C4-2B (cell line): Measurements from ENCODE around the gene SEMA3A.
"Not testable (repeated sequence)": the region's sequence is repeated elsewhere in the genome, so short reads cannot be mapped to it uniquely, and the experiment has no call there.

Experiments used
- H3K27ac ChIP-seq: fragments of 450-650 bp; 2 replicates; pipeline ENCODE4 v1.5.1; 2017
- ZFX ChIP-seq: fragments of 450-650 bp; IDR thresholded peaks from 2 replicates; pipeline ENCODE4 v1.6.1; 2017
- TF ChIP-seq, protein P1 (sequence below): fragments of 450-650 bp; conservative IDR thresholded peaks from 2 replicates; pipeline ENCODE4 v1.5.1; 2017; ENCODE audit warnings: mild to moderate bottlenecking

SEMA3A gene

DNA sequence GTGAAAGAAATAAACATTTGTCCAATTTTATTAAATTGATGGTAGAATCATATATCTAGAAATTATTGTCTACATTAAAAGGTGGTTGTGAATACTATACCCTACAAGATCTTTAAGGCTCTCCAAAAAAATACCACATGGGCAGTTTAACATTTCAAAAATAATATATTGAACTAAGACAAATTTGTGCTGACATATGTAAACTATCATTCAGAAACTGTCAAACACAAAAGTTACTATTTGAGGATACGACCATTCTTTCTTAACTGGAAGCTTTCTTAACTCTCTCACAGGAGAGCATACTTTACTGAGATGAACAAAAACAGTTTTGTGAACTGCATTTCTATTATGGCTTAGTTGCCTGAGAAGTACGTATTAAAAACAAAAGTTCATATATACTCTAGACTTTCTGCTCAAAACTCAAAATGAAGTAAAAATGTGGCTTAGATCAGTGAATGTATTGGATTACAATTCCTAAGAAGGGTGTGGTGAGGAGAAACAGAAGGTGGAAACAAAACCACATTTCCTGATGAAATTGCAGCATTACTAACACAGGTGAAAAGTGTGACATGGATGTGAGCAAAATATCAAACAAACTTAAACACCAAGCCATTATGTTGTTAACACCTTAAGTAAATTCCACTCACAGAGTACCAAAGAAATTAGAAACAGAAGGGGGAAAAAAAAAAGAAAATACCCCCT is 138.5 kb downstream of the SEMA3A start:
- no peak for TF ChIP-seq ZFX
- TF ChIP-seq, protein P1, sequence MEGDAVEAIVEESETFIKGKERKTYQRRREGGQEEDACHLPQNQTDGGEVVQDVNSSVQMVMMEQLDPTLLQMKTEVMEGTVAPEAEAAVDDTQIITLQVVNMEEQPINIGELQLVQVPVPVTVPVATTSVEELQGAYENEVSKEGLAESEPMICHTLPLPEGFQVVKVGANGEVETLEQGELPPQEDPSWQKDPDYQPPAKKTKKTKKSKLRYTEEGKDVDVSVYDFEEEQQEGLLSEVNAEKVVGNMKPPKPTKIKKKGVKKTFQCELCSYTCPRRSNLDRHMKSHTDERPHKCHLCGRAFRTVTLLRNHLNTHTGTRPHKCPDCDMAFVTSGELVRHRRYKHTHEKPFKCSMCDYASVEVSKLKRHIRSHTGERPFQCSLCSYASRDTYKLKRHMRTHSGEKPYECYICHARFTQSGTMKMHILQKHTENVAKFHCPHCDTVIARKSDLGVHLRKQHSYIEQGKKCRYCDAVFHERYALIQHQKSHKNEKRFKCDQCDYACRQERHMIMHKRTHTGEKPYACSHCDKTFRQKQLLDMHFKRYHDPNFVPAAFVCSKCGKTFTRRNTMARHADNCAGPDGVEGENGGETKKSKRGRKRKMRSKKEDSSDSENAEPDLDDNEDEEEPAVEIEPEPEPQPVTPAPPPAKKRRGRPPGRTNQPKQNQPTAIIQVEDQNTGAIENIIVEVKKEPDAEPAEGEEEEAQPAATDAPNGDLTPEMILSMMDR = no peak
- no peak overlapping the region for H3K27ac ChIP-seq

DNA sequence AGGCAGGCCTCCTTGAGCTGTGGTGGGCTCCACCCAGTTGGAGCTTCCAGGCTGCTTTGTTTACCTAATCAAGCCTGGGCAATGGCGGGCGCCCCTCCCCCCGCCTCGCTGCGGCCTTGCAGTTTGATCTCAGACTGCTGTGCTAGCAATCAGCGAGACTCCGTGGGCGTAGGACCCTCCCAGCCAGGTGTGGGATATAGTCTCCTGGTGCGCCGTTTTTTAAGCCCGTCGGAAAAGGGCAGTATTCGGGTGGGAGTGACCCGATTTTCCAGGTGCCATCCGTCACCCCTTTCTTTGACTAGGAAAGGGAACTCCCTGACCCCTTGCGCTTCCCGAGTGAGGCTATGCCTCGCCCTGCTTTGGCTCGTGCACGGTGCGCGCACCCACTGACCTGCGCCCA is 139.4 kb downstream of the SEMA3A start:
- H3K27ac ChIP-seq = not testable (repeated sequence)

DNA sequence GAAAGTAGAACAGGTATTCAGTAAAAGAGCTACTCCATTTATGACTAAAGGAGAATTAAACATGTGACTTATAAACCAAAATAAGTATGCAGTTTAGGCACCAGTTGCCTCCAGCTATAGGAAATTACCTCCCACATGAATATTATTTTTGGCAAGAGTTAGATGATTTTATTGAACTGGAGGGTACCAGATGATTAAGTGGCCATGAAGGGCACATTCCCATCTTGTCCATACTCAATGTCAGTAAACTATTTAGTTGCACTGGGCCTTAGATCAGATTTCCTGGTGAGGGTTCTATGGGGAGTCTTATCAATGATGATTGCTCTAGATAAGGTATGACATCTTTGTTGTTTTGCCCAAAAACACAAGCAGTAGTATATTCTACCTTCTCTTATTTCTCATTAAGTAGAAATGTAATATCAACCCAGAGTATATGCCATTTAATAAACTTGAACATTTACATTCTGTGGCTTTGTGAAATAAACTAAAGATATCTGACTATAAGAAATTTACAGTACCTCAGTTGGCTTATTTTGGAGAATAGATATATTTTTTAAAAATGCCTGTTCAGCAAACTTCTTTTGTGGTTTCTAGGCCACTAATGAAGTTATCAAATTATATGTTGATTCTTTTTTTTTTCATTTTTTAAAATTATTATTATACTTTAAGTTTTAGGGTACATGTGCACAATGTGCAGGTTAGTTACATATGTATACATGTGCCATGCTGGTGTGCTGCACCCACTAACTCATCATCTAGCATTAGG is 145.3 kb downstream of the SEMA3A start:
- no peak for TF ChIP-seq ZFX
- TF ChIP-seq, protein P1 = no peak
- H3K27ac ChIP-seq = no peak overlapping the region

DNA sequence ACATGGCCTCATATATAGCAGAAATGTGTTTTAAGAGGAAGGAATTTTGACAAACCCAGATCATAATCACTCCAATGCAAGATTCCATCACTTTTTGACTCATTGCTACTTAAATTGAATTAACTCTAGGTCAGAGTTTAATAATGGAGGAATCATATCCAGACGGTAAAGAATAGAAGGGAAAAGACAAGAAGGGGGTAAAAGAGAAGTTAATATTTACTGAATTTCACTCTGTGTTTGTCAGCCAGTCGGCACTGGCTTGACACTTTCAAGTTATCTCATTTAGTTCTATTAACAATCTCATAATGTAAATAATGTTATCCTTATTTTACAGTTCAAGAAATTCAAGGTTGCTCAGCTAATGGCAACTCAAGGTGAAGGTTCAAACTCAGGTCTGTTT is 147.5 kb downstream of the SEMA3A start:
- H3K27ac ChIP-seq = no peak overlapping the region
- no peak for TF ChIP-seq ZFX
- TF ChIP-seq, protein P1 = no peak

DNA sequence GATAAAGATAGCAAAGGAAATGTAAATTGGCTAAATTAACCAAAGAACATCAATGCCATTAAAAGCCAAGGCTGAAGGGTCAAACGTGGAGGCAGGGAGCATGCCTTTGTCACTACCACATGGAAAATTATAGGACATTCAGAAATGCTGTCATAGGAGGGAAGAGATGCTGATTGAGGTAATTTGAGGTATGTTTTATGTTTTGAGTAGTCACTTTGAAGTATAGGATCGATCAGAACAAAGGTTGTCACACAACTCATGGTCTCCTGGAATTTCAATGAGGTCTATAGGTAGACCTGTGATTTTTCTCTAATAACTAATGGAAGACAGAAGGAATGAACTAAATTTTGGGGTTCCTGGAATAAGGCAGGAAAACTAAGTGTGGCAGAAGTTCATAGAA is 149.8 kb downstream of the SEMA3A start:
- H3K27ac ChIP-seq = no peak overlapping the region
- TF ChIP-seq, protein P1 = no peak
- no peak for TF ChIP-seq ZFX

DNA sequence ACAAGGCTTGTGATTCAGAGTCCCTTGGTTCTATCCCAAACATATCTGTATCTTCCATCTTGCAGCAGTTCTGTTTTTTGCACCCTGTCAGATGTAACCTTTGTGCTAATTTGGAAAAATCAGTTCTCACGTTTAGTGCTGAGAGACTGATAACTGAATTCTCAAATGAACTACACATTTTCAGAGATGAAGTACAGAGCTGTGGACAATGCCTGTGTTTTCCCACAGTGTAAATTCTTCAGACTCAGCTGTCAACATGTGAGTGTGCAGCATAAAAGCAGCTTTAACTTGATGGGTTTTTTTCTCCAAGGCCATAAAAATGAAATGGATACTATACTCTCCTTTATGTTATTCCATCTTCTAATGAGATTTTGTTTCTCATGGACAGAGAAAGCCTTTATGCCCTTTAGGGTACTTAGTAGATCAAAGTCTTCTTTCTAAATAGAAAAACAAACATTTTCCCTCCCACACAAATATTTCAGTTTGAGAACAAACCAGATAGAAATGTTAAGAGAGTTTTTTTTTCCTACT is 150.9 kb downstream of the SEMA3A start:
- TF ChIP-seq, protein P1 = no peak
- no peak for TF ChIP-seq ZFX
- H3K27ac ChIP-seq = no peak overlapping the region

DNA sequence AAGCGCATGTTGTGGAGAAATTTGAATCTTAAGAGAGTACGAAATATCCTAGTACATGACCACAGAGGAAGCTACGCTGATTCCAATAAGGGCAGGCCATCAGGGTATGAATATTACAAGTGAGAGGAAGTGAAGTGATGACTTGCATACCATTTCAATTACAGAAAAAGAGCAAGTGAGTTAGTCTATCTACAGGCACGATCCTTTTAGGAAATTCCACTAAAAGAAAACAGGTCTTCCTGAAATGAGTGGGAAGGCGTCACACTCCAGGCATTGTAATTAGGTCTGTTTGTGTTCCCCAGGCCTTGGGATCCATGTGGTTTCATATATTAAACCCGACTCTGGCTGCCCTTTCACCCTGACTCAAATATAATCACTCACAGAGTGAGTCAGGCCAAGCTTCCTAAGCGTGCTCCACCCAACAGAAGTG is 152.5 kb downstream of the SEMA3A start:
- H3K27ac ChIP-seq = no peak overlapping the region
- TF ChIP-seq ZFX = no peak
- TF ChIP-seq, protein P1 = no peak

DNA sequence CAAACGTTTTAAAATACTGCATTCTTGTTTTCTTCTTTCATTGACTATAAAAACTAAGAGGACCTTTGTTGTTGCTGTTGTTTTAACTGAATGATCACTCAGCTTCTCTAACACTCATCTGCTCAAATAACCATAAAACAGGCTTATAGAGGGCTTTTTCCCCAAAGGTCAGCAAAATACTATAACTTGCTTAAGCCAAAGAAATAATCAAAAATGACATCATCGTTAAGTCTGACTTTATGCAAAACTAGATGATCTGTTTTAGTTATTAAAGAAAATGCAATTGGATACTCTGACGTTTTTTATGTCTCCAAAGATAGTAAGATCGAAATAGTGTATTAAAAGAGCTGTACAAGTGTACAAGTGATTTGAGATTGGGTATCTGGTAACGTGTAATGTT is 152.9 kb downstream of the SEMA3A start:
- TF ChIP-seq, protein P1 = no peak
- no peak for TF ChIP-seq ZFX
- no peak overlapping the region for H3K27ac ChIP-seq
